ENCODE measurements around the gene PIEZO2.

PIEZO2 gene

DNA sequence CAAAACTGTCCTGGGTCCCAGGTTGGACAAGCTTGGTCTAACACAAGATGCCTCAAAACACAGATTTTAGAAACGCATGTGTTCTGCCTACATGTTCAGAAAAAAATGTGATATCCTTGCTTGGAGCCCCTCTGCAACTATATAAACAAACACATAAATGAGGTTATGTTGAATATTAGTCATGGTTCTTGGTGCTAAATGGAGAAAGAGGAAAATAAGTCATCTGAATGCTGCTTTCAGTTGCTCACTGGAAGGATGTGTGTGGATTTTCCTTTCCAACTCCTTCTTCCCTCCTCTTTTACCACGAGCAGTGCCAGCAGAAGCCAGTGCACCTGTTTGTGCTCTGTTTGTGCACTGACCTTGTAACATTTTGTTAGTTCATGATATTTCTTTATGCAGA, 85.3 kb downstream of the PIEZO2 start:
- no peak for DNase-seq

DNA sequence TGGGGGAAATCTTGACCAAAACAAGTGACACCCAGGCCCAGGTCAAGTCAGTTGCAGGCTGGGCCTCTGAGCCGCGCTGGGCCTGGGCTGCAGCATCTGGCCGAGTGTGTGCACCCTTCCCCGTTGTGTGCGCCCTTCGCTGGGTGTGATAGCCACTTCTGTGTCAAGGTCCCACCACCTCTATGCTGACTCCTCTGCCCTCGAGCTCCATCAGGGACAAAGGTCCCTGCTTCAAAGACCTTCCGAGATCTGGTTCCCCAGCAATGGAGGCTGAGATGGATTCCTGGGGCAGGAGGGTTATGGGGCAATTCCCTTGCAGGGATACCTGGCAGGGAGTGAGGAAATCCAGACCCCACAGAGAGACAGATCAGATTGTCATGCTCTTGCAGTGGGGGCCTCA, 93.6 kb downstream of the PIEZO2 start:
- DNase-seq: no peak

DNA sequence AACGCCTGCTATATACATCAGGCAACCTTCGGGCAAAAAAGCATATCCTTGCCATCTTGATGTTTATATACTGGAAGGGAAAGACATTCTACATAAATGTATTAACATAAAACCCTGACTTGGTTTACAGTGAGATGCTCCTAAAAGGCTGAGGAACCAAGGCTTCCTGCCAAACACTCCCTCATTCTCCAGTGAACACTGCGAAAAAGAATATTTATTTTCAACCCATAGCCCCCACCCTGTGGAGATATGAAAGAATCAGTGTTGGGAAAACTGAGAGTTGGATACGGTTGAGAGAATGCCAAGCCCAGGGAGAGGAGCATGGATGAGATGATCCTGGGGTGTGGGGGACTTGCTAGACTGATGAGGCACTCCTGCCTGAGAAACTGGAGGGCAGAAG, 94.9 kb downstream of the PIEZO2 start:
- DNase-seq: no peak

GRCh38 chr18:11053293-11053692, 96.1 kb downstream of the PIEZO2 start:
- no peak for DNase-seq

DNA sequence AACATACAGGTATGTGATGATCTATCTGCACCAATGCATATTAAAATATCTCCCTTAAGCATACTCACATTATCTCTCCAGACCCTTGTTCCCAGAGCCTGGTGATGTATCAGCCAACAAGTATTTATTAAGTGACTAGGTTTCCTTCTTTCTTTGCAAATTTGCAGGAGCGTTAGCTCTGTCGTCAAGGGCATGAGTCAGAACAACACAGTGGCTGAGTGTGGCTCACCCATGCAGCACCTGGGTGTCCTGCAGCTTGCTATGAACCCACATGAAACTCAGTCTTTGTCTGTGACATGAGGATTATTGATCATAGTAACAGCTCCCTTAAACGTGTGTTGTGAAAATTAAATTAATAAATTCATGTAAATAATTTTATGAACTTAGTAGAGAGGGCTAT, 96.6 kb downstream of the PIEZO2 start:
- DNase-seq: no peak

- DNase-seq: no peak
These were observed 97.9 kb downstream of the PIEZO2 start for GRCh38 chr18:11051462-11051861.

- no peak for DNase-seq
These were observed 98.4 kb downstream of the PIEZO2 start for GRCh38 chr18:11050966-11051365.

- no peak for DNase-seq
These were observed 101.6 kb downstream of the PIEZO2 start for GRCh38 chr18:11047817-11048216.

DNA sequence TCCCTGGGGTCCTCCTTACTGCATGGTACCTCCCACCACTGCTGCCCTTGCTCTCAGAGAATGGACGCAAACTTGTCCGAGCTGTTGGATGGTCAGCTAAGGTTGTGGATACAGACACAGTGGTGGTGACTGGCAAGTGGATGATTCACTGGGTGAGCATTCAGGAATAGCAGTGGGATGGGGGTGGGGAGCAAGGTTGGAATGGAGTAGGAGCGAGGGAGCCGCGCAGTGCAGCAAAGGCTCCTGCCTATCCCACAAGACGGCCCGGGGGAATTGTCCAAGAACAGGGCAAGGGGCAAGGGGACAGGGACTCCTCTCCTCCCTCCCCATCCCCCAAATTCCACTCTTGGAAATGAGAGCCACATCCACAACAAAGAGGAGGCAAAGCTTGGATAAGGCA, 102.2 kb downstream of the PIEZO2 start:
- no peak for DNase-seq

DNA sequence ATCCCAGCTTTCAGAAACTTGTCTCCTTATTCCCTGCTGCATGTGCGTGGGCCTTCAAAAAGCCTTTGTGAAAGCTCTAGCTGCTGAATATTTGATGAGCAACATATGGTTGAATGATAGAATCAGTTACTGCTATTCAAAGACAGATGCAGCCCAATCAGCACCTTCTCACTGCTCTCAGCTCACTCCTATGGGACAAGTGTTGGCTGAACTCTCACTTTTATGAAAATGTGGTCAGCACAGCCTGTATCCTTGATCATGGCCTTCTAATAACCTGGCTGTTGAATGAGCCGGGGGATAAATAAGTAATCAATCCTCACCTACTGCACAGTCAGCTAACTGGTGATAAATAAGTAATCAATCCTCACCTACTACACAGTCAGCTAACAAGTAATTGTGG, 103.2 kb downstream of the PIEZO2 start:
- no peak for DNase-seq

- no peak for DNase-seq
These were observed 105.7 kb downstream of the PIEZO2 start for GRCh38 chr18:11043694-11044093.

- no peak for DNase-seq
These were observed 107.1 kb downstream of the PIEZO2 start for GRCh38 chr18:11042247-11042646.

DNA sequence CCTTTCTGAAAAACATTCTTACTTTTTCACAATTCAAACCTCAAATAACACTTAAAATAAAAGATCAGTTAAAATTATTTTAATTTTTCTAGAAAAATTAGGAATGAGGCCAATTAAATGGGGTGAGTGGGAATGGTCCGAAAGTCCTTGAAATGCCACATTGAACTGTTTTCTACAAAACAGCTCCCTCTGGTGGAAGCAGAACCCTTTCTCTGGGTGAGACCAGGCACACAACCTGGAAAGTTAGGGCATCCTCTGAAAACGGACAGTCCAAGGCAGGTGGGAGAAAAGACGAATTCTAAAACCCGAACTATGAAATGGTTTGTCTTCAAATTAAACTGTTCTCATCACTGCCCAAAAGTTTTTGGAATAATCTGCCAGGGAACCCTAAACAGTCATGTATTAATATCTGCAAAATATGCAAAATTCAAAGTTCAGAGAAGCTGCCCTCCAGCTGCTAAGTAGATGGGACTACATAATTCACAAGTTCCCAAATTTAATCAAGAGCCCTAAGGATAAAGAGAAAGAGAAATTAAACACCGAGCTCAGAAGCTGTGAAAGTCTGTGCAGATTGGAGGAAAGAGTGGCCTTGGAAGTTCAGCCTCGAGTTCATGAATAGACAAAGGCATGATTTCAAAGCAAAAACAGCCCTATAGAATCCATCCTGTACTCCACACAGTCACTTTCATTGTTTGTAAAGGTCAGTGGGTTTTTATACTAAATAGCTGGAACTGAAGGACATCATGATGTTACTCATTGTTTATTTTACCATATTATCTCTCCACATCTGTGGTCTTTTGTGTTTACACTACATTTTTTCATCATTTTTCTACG, 108.3 kb downstream of the PIEZO2 start:
- DNase-seq: no peak

DNA sequence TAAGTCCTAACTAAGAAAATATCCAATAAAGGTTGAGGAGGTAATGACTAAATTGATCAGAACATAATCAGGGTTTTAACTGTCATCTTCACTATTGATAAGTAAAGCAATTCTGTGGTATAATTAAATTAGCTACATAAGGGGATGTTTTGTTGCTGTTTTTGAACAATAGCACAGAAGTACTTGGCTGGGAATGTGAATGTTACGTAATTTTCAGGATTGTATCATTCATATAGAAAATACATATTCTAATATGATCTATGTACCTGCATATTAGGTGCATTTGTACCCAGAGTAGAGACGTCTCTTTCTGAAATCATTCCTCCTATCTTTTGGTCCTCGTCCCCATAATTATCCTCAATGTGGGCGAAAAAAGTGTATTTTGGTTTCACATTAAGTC, 109.0 kb downstream of the PIEZO2 start:
- no peak for DNase-seq

- DNase-seq: no peak
These were observed 111.7 kb downstream of the PIEZO2 start for GRCh38 chr18:11037533-11038240.

DNA sequence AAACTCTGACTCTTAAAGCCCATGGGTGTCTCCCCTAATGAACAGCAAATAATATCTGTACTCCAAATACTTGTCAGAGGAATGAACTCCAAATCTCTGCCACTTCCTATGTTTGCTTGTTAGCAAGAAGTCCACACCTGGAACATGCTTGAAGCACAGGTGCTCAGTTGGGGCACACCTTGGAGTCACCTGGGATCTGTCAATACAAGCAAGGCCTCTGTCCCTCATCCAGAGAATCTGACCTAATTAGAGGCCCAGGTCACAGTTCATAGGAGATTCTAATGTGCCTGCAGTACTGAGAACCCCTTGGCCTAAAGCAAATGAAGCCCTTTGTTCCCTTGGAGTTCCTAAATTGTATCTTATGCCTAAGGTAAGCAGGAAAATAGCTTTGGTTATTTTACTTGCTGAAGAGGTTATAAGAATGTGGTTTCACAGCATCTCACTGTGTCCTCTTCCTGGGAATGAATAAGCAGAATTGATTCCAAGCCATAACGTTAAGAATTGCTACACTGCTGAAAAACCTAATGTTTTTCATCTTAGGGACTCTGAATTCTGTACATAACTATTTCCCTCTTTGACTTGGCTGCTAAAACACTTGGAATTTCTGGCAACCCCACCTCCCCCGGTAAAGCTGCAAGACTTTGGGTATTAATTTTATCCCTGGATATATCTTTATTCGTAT, 113.4 kb downstream of the PIEZO2 start:
- DNase-seq: no peak

GRCh38 chr18:11035376-11035775, 114.0 kb downstream of the PIEZO2 start:
- no peak for DNase-seq

DNA sequence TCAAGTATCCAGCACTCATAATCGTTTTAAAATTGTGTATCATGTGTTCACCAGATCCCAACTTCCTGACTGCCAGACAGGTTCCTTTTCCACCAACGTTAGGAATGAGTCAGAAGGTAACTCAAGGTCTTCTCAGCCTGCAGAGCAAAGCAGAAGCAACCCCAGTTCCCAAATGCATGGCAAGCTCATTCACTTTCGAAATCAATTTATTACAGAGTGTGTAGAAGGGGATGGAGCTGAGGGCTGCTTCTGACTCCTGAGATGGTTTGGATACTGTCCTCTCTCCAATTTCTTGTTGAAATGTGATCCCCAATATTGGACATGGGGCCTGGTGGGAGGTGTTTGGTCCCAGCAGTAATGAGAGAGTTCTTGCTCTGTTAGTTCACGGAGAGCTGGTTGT, 114.5 kb downstream of the PIEZO2 start:
- DNase-seq: no peak

GRCh38 chr18:11033503-11033902, 115.9 kb downstream of the PIEZO2 start:
- no peak for DNase-seq

DNA sequence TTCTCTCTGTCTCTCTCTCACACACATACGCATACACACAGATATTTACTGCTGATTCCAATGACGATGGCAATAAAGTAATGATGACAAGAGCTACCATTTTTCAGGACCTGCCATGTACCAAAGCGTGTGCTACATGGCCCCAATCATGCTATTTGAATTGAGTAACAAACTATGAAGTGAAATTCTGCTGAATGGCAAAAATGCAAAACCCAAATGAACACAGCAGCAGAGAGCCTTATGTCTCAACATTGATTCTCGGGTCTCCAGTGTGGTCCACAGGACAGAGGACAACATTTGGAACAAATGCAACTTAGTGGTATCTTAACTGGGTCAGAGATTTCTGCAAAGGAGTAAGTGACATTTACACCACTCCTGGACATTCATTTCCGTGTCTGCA, 117.4 kb downstream of the PIEZO2 start:
- DNase-seq: no peak

GRCh38 chr18:11029021-11029420, 120.3 kb downstream of the PIEZO2 start:
- DNase-seq: no peak

DNA sequence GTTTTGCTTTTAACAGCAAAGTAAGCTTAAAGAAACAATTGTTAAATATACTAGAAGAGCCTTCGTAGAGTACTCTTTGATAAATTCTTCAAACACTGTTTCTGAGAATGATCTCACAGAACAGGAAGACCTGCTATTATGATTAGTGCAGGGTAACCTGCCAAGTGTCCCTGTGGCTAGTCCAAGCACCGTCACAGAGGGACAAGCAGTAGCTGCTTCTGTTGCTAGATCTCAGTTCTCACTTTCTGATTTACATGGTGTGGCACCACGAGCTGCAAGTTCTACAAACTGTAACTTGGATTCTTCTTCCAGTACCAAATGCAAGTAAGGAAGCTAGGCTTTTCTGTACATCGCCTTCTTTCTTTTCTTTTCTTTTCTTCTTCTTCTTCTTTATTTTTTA, 121.5 kb downstream of the PIEZO2 start:
- DNase-seq: no peak

GRCh38 chr18:11025671-11026070, 123.7 kb downstream of the PIEZO2 start:
- DNase-seq: no peak
